Neural progenitor cell (in vitro differentiated cells): ENCODE data around the gene TEAD1.

ENCODE experiments used
- CTCF ChIP-seq: fragments of 200-600 bp; sonication (generic); IDR thresholded peaks from 2 replicates; pipeline ENCODE4 v1.5.1; 2017; ENCODE audit warnings: antibody characterized with exemption, mild to moderate bottlenecking
- EZH2 ChIP-seq: fragments of 200-600 bp; sonication (generic); IDR thresholded peaks from 2 replicates; pipeline ENCODE4 v1.6.1; 2017; ENCODE audit warnings: antibody characterized with exemption, mild to moderate bottlenecking, moderate library complexity
- EZH2phosphoT487 ChIP-seq: fragments of 200-600 bp; sonication (generic); IDR thresholded peaks from 2 replicates; pipeline ENCODE4 v1.6.1; 2017; ENCODE audit warnings: antibody characterized with exemption

DNA sequence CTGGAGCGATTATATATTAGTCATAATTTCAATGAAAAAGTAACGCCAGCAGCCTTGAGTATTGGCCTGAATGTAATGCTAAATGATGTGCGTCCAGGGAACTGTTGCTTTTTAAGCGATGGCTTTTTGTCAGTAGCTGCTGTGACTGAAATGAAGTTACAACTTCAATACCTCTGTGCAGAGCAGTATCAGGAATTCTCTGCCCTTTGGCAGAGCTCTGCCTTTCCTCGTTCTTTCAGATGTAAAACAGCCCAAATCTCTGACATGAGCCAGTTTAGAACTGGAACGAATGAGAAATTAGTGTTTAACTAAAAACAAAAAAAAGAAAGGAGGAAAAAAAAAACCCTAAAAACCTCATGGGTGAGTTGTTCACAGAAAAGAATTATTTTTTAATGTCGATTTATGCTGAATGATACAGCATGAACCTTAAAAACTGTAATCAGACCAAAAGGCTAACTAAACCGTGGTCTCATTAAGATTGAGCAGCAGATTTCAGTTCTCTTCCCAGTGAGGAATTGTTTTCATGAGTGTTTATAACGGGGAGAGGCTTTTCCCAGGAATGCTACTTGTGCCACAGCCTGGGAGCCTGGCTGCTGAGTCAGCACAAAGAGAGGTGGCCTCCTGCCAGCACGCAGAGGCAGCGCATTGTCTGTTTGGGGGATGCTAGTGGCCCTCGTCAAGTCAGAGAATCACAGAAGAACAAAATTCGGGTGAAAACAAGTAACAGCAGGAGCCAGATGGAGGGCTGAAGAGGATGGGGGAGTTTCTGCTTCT, 188.7 kb downstream of the TEAD1 start:
- TF ChIP-seq CTCF (no peak), EZH2 (no peak), EZH2phosphoT487 (no peak)
